ENCODE results near the gene TGIF2LY. TPM values are rescaled to one million over a fixed set of nuclear protein-coding genes. Genes with fewer than 3 reads are reported as not detected.
"Not testable (repeated sequence)": the region's sequence is repeated elsewhere in the genome, so short reads cannot be mapped to it uniquely, and the experiment has no call there.

The TGIF2LY gene
- total RNA-seq (not detected), polyA plus RNA-seq (not detected)

DNA sequence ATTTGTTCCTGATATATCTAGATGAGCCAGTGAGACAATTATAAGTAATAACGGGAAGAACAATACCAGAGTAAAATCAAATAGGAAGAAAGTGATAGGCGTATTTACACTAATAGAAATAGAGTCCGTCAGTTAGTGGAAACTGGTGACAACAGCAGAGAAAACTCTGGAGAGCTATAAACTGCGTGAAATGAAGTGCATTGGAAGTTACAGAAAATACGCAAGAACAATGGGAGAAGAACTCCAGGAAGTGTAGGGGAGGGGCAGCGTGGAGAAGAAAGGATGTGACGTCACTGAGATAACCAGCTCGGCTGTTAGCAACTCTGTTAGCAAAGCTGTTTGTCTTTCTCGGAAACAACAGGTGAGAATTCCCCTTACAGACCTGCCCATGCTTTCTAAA is at the start of gene TGIF2LY:
Gene TGIF2LY (plus strand): TSS at position 301 of the 400 bp plus-strand sequence. CDS start 178 bp downstream, outside the sequence.
- H3K9me3 Mint-ChIP-seq; H3K4me1 Mint-ChIP-seq; H3K4me1 ChIP-seq (ENCODE audit: insufficient read depth, low read length); H3K27me3 ChIP-seq (ENCODE audit: insufficient read depth, low read length, poor library complexity, severe bottlenecking); H3K27me3 Mint-ChIP-seq; DNase-seq; H3K4me3 Mint-ChIP-seq; H3K27ac ChIP-seq (ENCODE audit: low read depth, low read length); H3K4me3 ChIP-seq (ENCODE audit: low read length); CTCF ChIA-PET; H3K27ac Mint-ChIP-seq; H3K36me3 ChIP-seq (ENCODE audit: insufficient read depth, low read length); H3K9me3 ChIP-seq (ENCODE audit: low read length); H3K36me3 Mint-ChIP-seq; POLR2A ChIA-PET: not testable (repeated sequence)

Measured in CD8-positive, alpha-beta memory T cell (primary cell).